Brain microvascular endothelial cell (primary cell): Measurements from ENCODE around the gene HOGA1.

Experiments used
- DNase-seq: peaks from one replicate; pipeline ENCODE4 v3.0.0-alpha.2; 2020
- H3K27ac ChIP-seq: fragments of 250-450 bp; sonication (Bioruptor Pico); 2 replicates; pipeline ENCODE4 v1.5.1; 2020; ENCODE audit warnings: mild to moderate bottlenecking, moderate library complexity
- H3K27me3 ChIP-seq: fragments of 250-450 bp; sonication (Bioruptor Pico); replicated peaks from 2 replicates; pipeline ENCODE4 v1.5.1; 2020; ENCODE audit warnings: mild to moderate bottlenecking
- H3K36me3 ChIP-seq: fragments of 250-450 bp; sonication (Bioruptor Pico); replicated peaks from 2 replicates; pipeline ENCODE4 v1.5.1; 2020; ENCODE audit warnings: mild to moderate bottlenecking
- H3K4me3 ChIP-seq: 2 replicates; pipeline ENCODE4 v1.5.1; 2011; ENCODE audit warnings: low read depth, mild to moderate bottlenecking, control low read depth, low read length, moderate library complexity
- in situ Hi-C: cut with HindIII; loops from 2 replicates; pipeline ENCODE4 v1.10.0; 2017; ENCODE audit warnings: low sequenced_read_pairs, low pct_ligation_motif_present
- TF ChIP-seq, protein P1 (sequence below): IDR thresholded peaks from 2 replicates; pipeline ENCODE4 v1.5.1; 2011; ENCODE audit warnings: low read depth, mild to moderate bottlenecking, moderate library complexity, low read length, control low read depth, inconsistent platforms; ENCODE audit errors: missing control alignments

Gene HOGA1

DNA sequence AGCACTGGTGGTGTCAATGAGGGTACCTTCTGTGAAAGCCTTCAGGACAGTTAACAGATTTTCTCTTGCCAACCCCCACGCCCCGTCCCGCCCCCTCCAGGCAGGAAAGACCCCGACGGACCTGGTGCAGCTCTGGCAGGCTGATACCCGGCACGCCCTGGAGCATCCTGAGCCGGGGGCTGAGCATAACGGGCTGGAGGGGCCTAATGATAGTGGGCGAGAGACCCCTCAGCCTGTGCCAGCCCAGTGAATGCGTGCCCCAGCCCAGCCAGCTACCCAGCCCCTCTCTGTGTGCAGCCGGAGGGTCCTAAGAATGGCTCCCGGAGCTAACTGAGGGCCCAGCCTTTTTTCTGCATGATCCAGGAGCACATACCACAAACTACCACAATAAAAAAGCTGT lies 713 bp upstream of the HOGA1 start:
- TF ChIP-seq, protein P1, sequence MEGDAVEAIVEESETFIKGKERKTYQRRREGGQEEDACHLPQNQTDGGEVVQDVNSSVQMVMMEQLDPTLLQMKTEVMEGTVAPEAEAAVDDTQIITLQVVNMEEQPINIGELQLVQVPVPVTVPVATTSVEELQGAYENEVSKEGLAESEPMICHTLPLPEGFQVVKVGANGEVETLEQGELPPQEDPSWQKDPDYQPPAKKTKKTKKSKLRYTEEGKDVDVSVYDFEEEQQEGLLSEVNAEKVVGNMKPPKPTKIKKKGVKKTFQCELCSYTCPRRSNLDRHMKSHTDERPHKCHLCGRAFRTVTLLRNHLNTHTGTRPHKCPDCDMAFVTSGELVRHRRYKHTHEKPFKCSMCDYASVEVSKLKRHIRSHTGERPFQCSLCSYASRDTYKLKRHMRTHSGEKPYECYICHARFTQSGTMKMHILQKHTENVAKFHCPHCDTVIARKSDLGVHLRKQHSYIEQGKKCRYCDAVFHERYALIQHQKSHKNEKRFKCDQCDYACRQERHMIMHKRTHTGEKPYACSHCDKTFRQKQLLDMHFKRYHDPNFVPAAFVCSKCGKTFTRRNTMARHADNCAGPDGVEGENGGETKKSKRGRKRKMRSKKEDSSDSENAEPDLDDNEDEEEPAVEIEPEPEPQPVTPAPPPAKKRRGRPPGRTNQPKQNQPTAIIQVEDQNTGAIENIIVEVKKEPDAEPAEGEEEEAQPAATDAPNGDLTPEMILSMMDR, result no peak
- no peak overlapping the region for H3K27ac ChIP-seq
- in situ Hi-C loops, result no loop called here

DNA sequence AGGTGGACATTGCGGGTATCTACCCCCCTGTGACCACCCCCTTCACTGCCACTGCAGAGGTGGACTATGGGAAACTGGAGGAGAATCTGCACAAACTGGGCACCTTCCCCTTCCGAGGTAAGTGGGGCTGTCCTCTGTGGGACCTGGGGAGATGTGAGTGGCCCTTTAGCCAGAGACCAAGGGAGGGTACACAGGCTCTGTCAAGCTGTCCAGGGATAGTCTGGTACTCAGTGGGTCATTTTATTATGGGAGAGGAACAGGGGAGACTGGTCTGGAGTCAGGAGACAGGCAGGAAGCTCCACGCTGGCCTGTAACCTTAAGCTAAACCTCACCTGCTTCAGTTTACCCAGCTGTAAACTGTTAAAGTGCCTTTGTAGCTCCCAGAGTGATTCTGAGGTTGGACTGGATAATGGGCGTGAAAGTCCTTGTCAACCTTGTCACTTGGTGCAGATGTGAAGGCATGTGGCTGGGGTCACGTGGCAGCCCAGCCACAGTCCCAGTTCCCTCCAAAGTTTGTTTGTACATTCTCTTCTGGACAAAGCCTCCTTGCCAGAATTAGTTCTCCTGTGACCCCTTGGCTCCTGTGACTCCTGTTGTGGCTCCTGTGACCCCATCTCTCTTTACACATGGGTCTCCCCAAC lies 729 bp downstream of the HOGA1 start:
- no peak overlapping the region for H3K27ac ChIP-seq
- H3K36me3 ChIP-seq, result no peaks in the 10 kb centered on the region
- no peak overlapping the region for H3K4me3 ChIP-seq
- TF ChIP-seq, protein P1, result no peak
- DNase-seq, result no peak
- in situ Hi-C loops, result no loop called here
- no peaks in the 10 kb centered on the region for H3K27me3 ChIP-seq

More for the DNA sequence above, 713 bp upstream of the HOGA1 start:
- DNase-seq, result no peak
- no peak overlapping the region for H3K4me3 ChIP-seq
- H3K27me3 ChIP-seq, result no peaks in the 10 kb centered on the region
- no peaks in the 10 kb centered on the region for H3K36me3 ChIP-seq

DNA sequence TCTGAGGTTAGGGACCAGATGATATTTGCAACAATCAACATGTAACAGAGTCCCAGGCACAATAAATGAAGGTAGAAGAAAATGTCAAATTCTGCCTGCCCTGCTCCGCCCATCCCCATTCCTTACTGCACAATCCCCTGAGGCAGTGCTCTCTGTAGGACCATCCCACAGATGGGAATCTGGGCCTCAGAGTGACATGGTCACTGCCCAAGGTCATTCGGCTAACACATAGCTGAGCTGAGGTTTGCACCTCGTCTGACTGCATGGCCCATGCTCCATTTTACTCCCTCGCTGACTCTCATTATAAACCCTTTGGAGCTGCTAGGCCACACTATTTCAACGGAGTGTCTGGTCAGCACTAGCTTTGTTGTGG lies 1.2 kb downstream of the HOGA1 start:
- Histone ChIP-seq H3K27ac (no peak overlapping the region), H3K4me3 (no peak overlapping the region), H3K36me3 (no peaks in the 10 kb centered on the region), H3K27me3 (no peaks in the 10 kb centered on the region)
- no peak for DNase-seq
- in situ Hi-C loops, result no loop called here
- TF ChIP-seq, protein P1, result no peak

DNA sequence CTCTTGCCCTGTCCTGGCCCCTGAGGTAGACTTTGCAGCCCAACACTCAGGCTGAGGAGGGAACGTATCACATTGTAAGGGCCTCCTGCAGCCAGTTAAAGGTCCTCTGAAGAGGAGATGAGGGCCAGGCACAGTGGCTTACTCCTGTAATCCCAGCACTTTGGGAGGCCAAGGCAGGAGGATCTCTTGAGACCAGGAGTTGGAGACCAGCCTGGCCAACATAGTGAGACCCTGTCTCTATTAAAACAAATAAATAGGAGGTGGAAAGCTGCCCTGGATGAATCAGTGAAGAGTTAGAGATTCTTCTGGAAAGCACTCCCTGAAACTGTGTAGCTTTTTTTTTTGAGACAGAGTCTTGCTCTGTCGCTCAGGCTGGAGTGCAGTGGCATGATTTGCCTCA lies 3.0 kb downstream of the HOGA1 start:
- Histone ChIP-seq H3K27me3 (no peaks in the 10 kb centered on the region), H3K36me3 (no peaks in the 10 kb centered on the region), H3K27ac (no peak overlapping the region), H3K4me3 (no peak overlapping the region)
- TF ChIP-seq, protein P1, result no peak
- in situ Hi-C loops, result no loop called here
- DNase-seq, result no peak

DNA sequence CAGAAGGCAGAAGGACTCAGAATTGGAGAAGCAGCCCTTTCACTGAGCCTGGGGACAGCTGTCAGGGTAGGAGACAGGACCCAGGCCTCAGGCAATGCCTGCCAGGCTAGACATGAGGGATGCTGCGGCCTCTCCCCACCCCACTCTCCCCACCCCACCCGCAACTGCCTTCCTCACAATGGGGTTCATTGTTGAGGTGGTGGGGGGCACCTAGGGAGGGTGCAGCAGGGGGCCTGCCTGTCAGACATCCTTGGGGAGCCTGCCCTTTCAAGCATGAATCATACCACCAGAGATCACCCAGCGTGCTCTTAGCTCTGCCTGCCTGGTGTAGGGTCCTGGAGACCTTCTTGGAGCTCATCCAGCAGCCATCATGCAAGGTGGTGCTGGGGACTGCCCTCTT lies 5.3 kb downstream of the HOGA1 start, which contains the start of gene C10orf62:
TSS of gene C10orf62 (plus strand) at position 243 of the 400 bp plus-strand sequence. CDS start 177 bp downstream, outside the sequence.
- no peaks in the 10 kb centered on the region for H3K27me3 ChIP-seq
- TF ChIP-seq, protein P1, result no peak
- no peaks in the 10 kb centered on the region for H3K36me3 ChIP-seq
- H3K4me3 ChIP-seq, result no peak within 1 kb of the TSS
- in situ Hi-C loops, result no loop called here
- H3K27ac ChIP-seq, result no peak within 1 kb of the TSS
- DNase-seq, result no peak

DNA sequence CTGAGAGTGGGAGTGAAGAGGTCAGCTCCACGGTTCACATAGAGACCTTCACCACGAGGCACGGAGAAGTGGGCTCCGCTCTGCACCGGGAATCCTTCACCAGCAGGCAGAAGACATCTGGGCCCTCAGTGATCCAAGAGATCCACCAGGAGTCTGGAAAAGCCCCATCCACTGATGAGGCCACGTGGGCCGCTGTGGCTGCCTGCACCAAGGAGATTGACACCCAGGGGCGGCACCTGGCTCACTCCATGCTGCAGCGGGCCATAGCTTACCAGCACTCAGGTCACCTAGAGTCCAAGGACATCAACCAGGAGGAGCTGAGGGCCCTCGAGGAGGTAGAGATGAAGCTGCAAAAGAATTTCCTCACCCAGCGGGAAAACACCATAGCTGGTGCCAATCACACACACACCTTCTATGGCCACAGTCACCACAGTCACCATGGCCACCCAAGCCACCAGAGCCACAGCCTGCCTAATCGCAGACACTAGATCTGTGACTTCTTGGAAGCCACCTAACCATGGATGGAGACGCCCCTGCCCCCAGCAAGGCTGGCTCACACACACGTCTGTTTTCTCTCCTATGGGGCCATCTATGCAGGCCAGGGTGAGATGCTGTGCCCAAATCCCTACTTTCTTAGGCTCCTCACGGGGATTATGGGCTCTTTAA lies 6.0 kb downstream of the HOGA1 start:
- H3K27ac ChIP-seq, result no peak overlapping the region
- no peak overlapping the region for H3K4me3 ChIP-seq
- DNase-seq, result no peak
- H3K36me3 ChIP-seq, result no peaks in the 10 kb centered on the region
- no peaks in the 10 kb centered on the region for H3K27me3 ChIP-seq
- in situ Hi-C loops, result no loop called here
- TF ChIP-seq, protein P1, result no peak
